ENCODE data around the gene ATF7. TPM values are rescaled to one million over a fixed set of nuclear protein-coding genes. Genes with fewer than 3 reads are reported as not detected.

ATF7 gene
- total RNA-seq, 1 experiment from 2014 or later, result 44.3 TPM

DNA sequence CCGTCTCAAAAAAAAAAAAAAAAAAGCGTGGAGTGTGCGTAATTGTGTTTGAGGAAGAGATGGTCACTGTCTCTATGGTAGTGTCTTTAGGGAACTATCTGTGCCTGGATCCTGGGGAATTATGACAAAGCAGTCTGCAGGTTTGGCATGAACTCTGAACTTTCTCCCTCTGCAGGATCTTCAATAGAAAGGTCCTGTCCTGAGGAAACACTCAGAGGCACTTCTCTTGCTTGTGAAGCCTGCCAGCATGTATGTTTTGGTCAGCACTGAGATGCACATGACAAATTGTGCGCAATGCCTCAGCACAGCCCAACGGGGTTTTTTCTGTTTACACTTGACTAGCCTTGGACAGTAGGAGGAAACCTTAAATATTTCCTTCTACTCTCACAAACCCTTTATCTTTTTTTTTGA lies 46.6 kb downstream of the ATF7 start:
- no peaks in the 10 kb centered on the region for H3K9me3 ChIP-seq (ENCODE audit: low read depth, low read length, poor library complexity, severe bottlenecking)
- no peak overlapping the region for H3K27ac ChIP-seq (ENCODE audit: low read depth, low read length, poor library complexity, severe bottlenecking)
- peaks cover 5% of the 10 kb centered on the region for H3K4me1 ChIP-seq (ENCODE audit: insufficient read depth, low read length, poor library complexity, severe bottlenecking)
- BruUV-seq (replicated peaks), result no TSS peak
- H3K27me3 ChIP-seq (replicated peaks; ENCODE audit: insufficient read depth, low read depth, low read length, poor library complexity), result no peaks in the 10 kb centered on the region
- CTCF ChIA-PET, result no interaction called here
- intact Hi-C loops (cut with micrococcal nuclease; ENCODE audit: unreplicated experiment), result no loop called here
- DNase-seq (ENCODE audit: low spot score), result no peak
- no peaks in the 10 kb centered on the region for H3K36me3 ChIP-seq (ENCODE audit: insufficient read depth, low read length, poor library complexity, severe bottlenecking)
- POLR2A ChIA-PET (ENCODE audit: low non-redundant PET), result no interaction called here
- no peak for TF ChIP-seq EZH2 (IDR thresholded peaks at IDR 0.05; ENCODE audit: borderline replicate concordance, low read depth, low read length, poor library complexity, severe bottlenecking)
- TF ChIP-seq, protein P1, sequence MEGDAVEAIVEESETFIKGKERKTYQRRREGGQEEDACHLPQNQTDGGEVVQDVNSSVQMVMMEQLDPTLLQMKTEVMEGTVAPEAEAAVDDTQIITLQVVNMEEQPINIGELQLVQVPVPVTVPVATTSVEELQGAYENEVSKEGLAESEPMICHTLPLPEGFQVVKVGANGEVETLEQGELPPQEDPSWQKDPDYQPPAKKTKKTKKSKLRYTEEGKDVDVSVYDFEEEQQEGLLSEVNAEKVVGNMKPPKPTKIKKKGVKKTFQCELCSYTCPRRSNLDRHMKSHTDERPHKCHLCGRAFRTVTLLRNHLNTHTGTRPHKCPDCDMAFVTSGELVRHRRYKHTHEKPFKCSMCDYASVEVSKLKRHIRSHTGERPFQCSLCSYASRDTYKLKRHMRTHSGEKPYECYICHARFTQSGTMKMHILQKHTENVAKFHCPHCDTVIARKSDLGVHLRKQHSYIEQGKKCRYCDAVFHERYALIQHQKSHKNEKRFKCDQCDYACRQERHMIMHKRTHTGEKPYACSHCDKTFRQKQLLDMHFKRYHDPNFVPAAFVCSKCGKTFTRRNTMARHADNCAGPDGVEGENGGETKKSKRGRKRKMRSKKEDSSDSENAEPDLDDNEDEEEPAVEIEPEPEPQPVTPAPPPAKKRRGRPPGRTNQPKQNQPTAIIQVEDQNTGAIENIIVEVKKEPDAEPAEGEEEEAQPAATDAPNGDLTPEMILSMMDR (conservative IDR thresholded peaks at IDR 0.05; ENCODE audit: low read depth, low read length), result no peak
- no peak overlapping the region for H3K4me3 ChIP-seq (ENCODE audit: low read depth, low read length, poor library complexity, severe bottlenecking)

DNA sequence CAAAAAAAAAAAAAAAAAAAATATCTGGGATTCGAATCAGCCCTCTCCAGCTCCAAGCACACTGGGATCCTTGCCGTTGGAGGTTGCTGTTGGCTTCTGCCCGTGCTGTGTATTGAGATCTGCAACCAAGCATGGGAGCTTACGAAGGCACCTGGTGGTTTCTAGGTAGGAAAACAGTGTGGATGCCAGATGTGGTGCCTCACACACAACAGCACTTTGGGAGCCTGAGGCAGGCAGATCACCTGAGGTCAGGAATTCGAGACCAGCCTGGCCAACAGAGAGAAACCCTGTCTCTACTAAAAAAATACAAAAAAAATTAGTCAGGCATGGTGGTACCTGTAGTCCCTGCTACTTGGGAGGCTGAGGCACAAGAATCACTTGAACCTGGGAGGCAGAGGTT lies 47.4 kb downstream of the ATF7 start:
- Histone ChIP-seq H3K9me3 (ENCODE audit: low read depth, low read length, poor library complexity, severe bottlenecking) (no peaks in the 10 kb centered on the region), H3K27me3 (replicated peaks; ENCODE audit: insufficient read depth, low read depth, low read length, poor library complexity) (no peaks in the 10 kb centered on the region), H3K36me3 (ENCODE audit: insufficient read depth, low read length, poor library complexity, severe bottlenecking) (no peaks in the 10 kb centered on the region), H3K4me3 (ENCODE audit: low read depth, low read length, poor library complexity, severe bottlenecking) (no peak overlapping the region), H3K4me1 (ENCODE audit: insufficient read depth, low read length, poor library complexity, severe bottlenecking) (peaks cover 5% of the 10 kb centered on the region), H3K27ac (ENCODE audit: low read depth, low read length, poor library complexity, severe bottlenecking) (no peak overlapping the region)
- DNase-seq (ENCODE audit: low spot score), result no peak
- ChIA-PET POLR2A (ENCODE audit: low non-redundant PET) (no interaction called here), CTCF (interaction anchor here (0.7 kb wide), 1 partner anchor 56 kb away, joined by 4 read pairs; no protein-coding TSS in a partner anchor)
- intact Hi-C loops (cut with micrococcal nuclease; ENCODE audit: unreplicated experiment), result no loop called here
- TF ChIP-seq EZH2 (IDR thresholded peaks at IDR 0.05; ENCODE audit: borderline replicate concordance, low read depth, low read length, poor library complexity, severe bottlenecking), result no peak
- TF ChIP-seq, protein P1 (conservative IDR thresholded peaks at IDR 0.05; ENCODE audit: low read depth, low read length), result no peak
- BruUV-seq (replicated peaks), result no TSS peak

DNA sequence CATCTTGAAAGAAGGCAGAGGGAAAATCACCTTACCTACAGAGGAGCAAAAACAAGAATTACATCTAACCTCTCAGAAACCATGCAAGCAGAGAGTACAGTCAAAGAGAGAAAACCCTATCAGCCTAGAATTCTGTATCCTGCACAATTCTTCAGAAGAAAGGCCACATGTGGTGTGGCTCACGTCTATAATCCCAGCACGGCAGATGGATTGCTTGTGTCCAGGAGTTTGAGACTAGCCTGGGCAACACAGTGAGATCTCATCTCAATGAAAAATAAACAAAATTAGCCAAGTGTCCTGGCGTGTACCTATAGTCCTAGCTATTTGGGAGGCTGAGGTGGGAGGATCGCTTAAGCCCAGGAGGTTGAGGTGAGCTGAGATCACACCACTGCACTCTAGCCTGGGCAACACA lies 48.2 kb downstream of the ATF7 start:
- Histone ChIP-seq H3K4me1 (ENCODE audit: insufficient read depth, low read length, poor library complexity, severe bottlenecking) (peaks cover 5% of the 10 kb centered on the region), H3K4me3 (ENCODE audit: low read depth, low read length, poor library complexity, severe bottlenecking) (no peak overlapping the region), H3K27me3 (replicated peaks; ENCODE audit: insufficient read depth, low read depth, low read length, poor library complexity) (no peaks in the 10 kb centered on the region), H3K27ac (ENCODE audit: low read depth, low read length, poor library complexity, severe bottlenecking) (no peak overlapping the region), H3K36me3 (ENCODE audit: insufficient read depth, low read length, poor library complexity, severe bottlenecking) (no peaks in the 10 kb centered on the region), H3K9me3 (ENCODE audit: low read depth, low read length, poor library complexity, severe bottlenecking) (no peaks in the 10 kb centered on the region)
- CTCF ChIA-PET, result interaction anchor here (0.7 kb wide), 1 partner anchor 55 kb away, joined by 4 read pairs; no protein-coding TSS in a partner anchor
- POLR2A ChIA-PET (ENCODE audit: low non-redundant PET), result no interaction called here
- intact Hi-C loops (cut with micrococcal nuclease; ENCODE audit: unreplicated experiment), result no loop called here
- TF ChIP-seq, protein P1 (conservative IDR thresholded peaks at IDR 0.05; ENCODE audit: low read depth, low read length), result no peak
- no peak for TF ChIP-seq EZH2 (IDR thresholded peaks at IDR 0.05; ENCODE audit: borderline replicate concordance, low read depth, low read length, poor library complexity, severe bottlenecking)
- no TSS peak for BruUV-seq (replicated peaks)
- DNase-seq (ENCODE audit: low spot score), result no peak
